HG03196 (cell line): Measurements from ENCODE around the gene LCE7A.

ENCODE experiments used
- ATAC-seq: cut with Tn5 transposase; IDR thresholded peaks from one replicate; pipeline ENCODE4 v1.9.1; 2021; ENCODE audit not compliant: unreplicated experiment

LCE7A gene

DNA sequence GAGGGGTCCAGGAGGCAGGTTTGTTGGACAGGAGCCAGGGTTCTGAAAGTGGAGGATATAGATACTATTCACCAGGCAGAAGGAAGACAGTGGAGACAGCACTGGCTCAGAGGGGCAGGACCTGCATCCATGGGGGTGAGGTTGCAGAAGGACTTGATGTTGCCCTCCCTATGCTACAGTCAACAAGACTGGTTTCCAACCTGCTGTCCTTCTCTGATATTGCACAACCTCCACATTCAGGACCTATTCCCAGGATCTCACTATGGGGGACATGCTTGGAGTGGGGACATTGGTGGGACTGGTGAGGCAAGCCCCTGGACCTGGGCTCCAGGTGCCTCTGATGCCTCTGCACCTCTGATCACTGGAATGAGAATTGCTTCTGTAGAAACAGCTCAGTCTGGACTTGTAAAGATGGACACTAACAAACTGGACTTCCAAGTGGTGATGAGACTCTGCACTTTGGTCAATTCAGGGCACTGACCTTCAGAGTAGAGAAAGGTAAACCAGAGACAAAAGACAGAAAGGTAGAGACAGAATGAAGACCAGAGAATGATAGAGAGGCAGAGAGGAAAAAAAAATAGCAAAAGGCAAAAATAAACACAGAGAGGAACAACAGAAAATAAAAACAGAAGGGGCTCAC, 19.9 kb downstream of the LCE7A start:
- no peak for ATAC-seq

GRCh38 chr1:152880316-152880715, 20.5 kb downstream of the LCE7A start:
- no peak for ATAC-seq

DNA sequence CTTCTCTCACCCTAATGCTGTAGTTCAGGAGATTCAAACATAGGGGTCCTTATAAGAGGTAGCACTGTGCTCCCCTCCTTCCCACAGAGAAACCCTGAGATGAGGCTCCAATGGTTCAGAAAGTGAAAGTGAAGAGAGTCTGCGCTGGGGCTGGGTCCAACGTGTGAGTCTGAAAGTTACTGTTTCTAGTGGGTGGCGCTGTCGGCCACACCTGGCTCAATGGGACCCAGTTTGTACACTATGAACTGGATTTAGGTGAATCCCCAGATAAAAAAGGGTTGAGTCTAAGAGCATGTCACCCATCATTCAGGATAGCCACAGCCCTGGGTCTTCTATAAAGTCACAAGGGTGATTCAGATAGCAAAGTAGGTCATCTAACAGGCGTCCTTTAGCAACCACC, 21.1 kb downstream of the LCE7A start:
- ATAC-seq, result no peak

- no peak for ATAC-seq
Measured at GRCh38 chr1:152884085-152884484, 24.3 kb downstream of the LCE7A start.

DNA sequence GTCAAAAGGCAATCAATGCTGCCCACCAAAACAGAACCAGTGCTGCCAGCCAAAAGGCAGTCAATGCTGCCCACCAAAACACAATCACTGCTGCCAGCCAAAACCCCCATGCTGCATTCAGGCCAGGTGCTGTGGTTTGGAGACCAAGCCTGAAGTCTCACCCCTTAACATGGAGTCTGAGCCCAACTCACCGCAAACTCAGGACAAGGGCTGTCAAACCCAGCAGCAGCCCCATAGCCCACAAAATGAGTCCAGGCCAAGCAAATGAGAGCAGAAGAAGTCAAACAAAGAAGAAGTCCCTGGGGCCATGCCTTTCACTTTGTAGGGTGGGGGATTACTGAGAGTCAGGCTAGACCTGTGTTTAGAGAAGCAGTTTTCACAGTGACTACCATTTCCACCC, 24.7 kb downstream of the LCE7A start:
- ATAC-seq, result no peak

DNA sequence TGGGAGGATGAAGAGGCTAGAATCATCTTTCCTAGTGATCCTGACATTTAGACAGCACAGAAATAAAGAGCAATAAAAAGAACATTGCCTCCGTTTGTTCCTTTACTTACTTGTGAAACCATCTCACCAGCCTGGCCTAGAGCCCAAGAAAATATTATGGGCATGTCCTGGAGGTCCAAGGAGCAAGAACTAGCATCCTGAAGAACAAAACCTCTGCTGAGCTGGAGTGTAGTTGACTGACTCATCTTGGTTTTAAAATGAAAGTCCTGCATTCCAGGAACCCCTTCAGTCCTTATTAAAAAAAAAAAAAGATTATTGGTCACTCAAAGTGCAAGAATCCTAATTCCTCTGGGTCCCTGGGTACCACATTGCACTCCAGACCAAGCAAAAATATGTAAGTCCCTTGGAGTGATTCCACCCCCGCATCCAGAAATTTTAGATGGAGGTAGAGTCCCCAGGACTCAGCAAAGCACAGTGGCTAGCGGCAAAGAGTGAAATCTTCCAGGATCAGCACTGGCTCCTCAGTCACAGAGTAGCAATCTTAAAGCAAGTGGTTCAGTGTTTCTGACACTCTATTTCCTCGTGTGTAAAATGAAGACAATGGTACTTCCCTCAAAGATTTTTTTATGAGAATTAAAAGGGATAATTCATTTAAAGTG, 25.3 kb downstream of the LCE7A start:
- ATAC-seq, result no peak

- ATAC-seq, result no peak
Measured at GRCh38 chr1:152886085-152886484, 26.3 kb downstream of the LCE7A start.

DNA sequence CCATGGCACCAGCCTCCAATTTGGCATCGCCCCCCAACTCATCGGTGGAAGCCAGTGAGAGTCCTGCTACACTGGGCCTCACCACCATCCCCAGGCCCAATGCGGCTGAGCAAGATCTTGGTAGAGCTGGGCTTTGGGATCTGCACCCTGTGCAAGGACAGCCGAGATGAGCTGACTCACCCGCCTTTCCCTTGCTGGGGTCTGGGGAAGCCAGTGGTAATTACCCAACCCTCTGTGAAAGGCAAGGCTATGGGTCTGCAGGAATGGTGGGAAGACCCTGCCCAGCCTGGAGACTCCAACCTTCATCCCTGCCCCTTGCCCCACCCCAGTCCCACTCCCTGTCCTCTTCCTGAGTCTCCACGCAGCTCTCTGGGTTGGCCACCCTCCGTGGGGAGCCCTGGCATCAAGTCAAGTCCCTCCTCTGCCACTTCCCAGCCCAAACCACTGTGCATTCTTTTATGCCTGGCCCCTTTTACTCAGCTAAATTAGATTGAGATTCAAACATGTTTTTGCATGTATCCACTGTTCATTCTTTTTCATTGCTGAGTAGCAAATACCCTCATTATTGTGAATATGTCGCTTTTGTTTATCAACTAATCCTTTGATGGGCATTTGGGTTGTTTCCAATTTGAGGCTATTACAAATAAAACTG, 27.1 kb downstream of the LCE7A start:
- no peak for ATAC-seq

DNA sequence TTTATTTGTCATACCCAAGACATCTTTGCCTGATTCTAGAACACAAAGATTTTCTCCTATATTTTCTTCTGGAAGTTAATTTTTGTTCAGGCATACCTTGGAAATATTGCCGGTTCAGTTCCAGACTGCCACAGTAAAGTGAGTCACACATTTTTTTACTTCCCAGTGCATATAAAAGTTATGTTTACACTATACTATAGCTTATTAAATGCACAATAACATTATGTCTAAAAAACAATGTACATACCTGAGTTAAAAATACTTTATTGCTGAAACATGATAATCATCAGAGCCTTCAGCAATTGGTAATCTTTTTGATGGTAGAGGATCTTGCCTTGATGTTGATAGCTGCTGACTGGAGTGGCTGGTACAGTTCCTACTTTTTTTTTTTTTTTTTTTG, 28.3 kb downstream of the LCE7A start:
- ATAC-seq, result no peak

- no peak for ATAC-seq
Measured at GRCh38 chr1:152899027-152899426, 39.2 kb downstream of the LCE7A start.

GRCh38 chr1:152899883-152900282, 40.1 kb downstream of the LCE7A start:
- ATAC-seq, result no peak

DNA sequence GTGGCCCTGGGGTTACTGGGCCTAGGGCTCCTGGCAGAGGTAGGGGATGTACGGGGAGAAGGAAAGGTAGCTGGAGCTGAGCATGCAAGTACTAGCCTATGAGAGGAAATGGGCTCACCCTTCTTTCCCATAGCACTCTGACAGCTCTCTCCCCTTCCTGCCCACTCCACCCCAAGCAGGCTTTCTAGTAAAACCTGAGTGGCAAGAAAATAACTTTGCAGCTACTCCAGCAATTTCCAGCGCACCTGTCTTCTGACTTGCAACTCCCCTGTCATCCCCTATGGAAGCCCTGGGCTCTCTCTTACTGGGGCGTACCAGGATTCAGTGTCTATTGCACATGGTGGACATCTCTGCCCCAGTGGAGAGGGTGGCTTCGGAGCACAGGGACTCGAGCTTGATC, 41.8 kb downstream of the LCE7A start:
- ATAC-seq, result no peak

GRCh38 chr1:152902636-152903035, 42.8 kb downstream of the LCE7A start:
- ATAC-seq, result no peak

DNA sequence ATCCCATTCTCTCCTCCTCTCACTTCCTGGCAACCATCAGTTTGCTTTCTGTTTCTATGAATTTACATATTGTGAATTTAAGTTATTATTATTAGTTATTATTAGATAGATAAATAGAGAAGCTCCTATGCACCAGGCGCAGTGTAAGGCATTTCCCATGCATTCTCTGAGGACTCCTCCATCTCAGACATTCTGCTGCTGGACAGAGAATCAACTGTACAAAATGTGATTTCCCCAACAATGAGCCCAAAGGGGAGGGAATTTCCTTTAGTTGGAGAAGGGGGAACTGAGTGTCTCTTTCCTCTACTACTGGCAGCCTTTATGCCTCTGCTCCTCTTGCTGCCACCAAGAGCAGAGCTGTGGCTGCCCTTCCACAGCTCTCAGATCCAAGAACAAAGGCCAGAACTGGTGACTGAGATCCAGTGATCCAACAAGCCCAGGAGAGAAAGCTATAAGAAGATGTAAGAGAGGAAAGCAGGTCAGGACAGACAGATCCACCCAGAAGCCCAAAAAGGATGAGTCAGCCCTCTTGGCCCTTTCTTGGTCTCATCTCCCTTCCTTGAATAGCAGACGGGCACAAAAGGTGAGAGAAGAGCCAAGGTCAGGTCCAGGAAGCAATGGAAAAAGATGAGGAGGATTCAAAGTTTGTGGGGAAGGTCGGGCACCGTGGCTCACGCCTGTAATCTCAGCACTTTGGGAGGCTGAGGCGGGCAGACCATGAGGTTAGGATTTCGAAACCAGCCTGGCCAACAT, 45.1 kb downstream of the LCE7A start:
- no peak for ATAC-seq

DNA sequence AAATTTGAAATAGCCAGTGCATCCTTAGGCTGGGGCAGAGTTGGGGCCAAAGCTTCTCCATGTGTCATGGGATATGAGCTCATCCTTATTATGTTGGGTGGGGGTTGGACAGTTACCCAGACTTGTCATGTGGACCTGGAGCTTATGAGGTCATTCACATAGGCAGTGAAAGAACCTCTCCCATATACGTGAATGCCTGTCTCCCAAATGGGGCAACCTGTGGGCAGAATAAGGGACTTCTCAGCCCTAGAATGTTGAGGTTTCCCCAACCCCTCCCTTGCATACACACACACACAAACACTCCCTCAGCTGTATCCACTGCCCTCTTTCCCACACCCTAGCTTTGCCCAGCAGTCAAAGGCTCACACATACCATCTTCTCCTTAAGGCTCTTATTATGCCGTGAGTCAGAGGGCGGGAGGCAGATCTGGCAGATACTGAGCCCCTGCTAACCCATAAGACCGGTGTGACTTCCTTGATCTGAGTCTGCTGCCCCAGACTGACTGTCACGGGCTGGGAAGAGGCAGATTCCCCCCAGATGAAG, 46.3 kb downstream of the LCE7A start:
- no peak for ATAC-seq

- no peak for ATAC-seq
Measured at GRCh38 chr1:152907686-152908601, 48.1 kb downstream of the LCE7A start, which contains the start of gene IVL. Gene IVL (plus strand): TSS chr1:152908546. CDS start chr1:152909798, 1,252 bp downstream.

- no peak for ATAC-seq
Measured at GRCh38 chr1:152909206-152909605, 49.4 kb downstream of the LCE7A start.
